Activated CD4-positive, alpha-beta T cell treated with anti-CD3 and anti-CD28 coated beads, Interleukin-2, amount 10 ng/mL, durations not matched to agents 24 days and 14 days (primary cell): ENCODE results near the gene SERPINC1. TPM values are rescaled to one million over a fixed set of nuclear protein-coding genes. Genes with fewer than 3 reads are reported as not detected.
"Not testable (repeated sequence)": the region's sequence is repeated elsewhere in the genome, so short reads cannot be mapped to it uniquely, and the experiment has no call there.

Source experiments
- DNase-seq: peaks from one replicate; pipeline ENCODE4 v3.0.0; 2022
- H3K27ac Mint-ChIP-seq: one replicate; pipeline ENCODE4 v1.8.0; 2022; ENCODE audit warnings: mild to moderate bottlenecking, mixed read lengths
- H3K27me3 Mint-ChIP-seq: one replicate; pipeline ENCODE4 v1.8.0; 2022; ENCODE audit warnings: mixed read lengths
- H3K36me3 Mint-ChIP-seq: one replicate; pipeline ENCODE4 v1.8.0; 2022; ENCODE audit warnings: low read depth, mild to moderate bottlenecking, mixed read lengths
- H3K4me1 Mint-ChIP-seq: one replicate; pipeline ENCODE4 v1.8.0; 2021; ENCODE audit warnings: mixed read lengths
- H3K4me3 Mint-ChIP-seq: one replicate; pipeline ENCODE4 v1.8.0; 2022; ENCODE audit warnings: mild to moderate bottlenecking, moderate library complexity, mixed read lengths
- H3K9me3 Mint-ChIP-seq: one replicate; pipeline ENCODE4 v1.8.0; 2021; ENCODE audit warnings: mixed read lengths
- intact Hi-C: fragments of 100-400 bp; cut with micrococcal nuclease; formaldehyde crosslinking; loops from one replicate; pipeline ENCODE4 v1.15.1; 2023
- total RNA-seq: library from RNA; stranded (reverse); gene quantifications from 2 replicates; pipeline ENCODE4 v1.2.3, GENCODE V29; 2022

Gene SERPINC1
- total RNA-seq, 1 donor from 2014 or later, result not detected

DNA sequence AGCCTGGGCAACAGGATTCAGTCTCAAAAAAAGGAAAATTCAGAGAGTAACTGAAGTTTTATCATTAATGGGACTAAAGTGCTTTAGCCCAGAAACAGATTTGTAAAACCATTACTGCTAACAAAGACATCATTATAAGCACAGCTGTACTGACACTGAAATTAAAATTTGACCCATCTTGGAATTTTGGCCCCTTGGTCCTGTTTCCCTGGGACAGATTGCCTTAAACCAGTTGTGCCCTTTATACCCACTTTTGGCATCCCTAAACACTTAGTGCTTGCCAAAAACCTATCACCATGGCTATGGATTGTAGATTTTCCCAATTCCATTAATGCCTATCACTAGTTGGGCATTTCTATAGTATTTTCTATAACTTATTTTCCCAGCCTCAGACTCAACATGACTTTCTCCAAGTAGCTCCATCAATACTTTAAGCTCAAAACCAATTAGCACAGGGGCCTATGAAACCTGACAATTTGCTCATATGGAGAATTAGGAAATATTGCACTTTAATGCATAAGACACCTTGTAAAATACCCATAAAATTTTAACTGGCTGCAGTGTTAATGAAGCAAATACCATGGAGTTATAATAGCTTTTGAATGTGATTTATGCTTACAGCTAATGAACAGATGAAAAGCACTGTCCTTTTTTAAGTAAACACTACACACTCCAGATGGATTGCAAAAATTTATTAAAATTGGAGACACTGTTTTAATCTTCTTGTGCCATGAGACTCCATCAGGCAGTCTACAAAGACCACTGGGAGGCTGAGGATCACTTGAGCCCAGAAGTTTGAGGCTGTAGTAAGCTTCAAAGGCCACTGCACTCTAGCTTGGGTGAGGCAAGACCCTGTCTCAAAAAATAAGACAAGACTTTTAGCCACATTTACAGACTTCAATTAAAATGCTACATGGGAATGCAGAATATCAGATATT, 53.6 kb downstream of the SERPINC1 start:
- Mint-ChIP-seq H3K27ac (peak overlapping the region; percentile 73), H3K36me3 (peaks cover 71% of the 10 kb centered on the region), H3K9me3 (no peaks in the 10 kb centered on the region), H3K27me3 (no peaks in the 10 kb centered on the region), H3K4me3 (peak overlapping the region; percentile 92), H3K4me1 (peaks cover 38% of the 10 kb centered on the region)
- DNase-seq, result no peak
- intact Hi-C loops, result no loop called here

DNA sequence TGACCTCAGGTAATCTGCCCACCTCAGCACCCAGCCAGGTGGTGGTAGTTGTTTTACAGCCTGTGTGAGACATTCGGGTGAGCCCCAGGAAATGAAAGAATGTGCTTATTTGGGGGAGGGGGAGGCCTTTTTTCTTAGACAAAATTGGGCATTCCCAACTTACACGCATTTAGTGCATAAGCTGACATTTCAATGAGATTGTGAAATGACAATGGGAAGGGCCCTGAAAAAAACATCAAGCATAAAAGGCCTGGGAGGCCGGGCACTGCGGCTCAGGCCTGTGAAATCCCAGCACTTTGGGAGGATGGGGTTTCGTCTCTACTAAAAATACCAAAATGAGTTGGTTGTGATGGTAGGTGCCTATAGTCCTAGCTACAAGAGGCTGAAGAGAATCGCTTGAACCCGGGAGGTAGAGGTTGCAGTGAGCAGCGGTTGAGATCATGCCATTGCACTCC, 54.3 kb downstream of the SERPINC1 start:
- Mint-ChIP-seq H3K36me3 (peaks cover 73% of the 10 kb centered on the region), H3K27me3 (no peaks in the 10 kb centered on the region), H3K27ac (peak overlapping the region; percentile 65), H3K4me1 (peaks cover 35% of the 10 kb centered on the region), H3K9me3 (no peaks in the 10 kb centered on the region), H3K4me3 (peak overlapping the region; percentile 35)
- intact Hi-C loops, result no loop called here
- DNase-seq, result no peak

GRCh38 chr1:173862146-173862768, 54.9 kb downstream of the SERPINC1 start:
- DNase-seq, H3K9me3 Mint-ChIP-seq, intact Hi-C loops, H3K27me3 Mint-ChIP-seq: not testable (repeated sequence)
- peaks cover 34% of the 10 kb centered on the region for H3K4me1 Mint-ChIP-seq
- H3K4me3 Mint-ChIP-seq, result peak overlapping the region; percentile 35
- H3K27ac Mint-ChIP-seq, result peak overlapping the region; percentile 65
- peaks cover 72% of the 10 kb centered on the region for H3K36me3 Mint-ChIP-seq

GRCh38 chr1:173861731-173862145, 55.4 kb downstream of the SERPINC1 start:
- intact Hi-C loops, result loop anchor here (1.0 kb wide), 1 partner anchor 20 kb away; no protein-coding TSS in a partner anchor

GRCh38 chr1:173860065-173860464, 57.1 kb downstream of the SERPINC1 start:
- Mint-ChIP-seq H3K27ac (no peak overlapping the region), H3K4me3 (no peak overlapping the region), H3K27me3 (no peaks in the 10 kb centered on the region), H3K9me3 (no peaks in the 10 kb centered on the region), H3K4me1 (peaks cover 20% of the 10 kb centered on the region), H3K36me3 (peaks cover 66% of the 10 kb centered on the region)
- intact Hi-C loops, result no loop called here
- no peak for DNase-seq

More at GRCh38 chr1:173861731-173862145, 55.4 kb downstream of the SERPINC1 start:
- peaks cover 67% of the 10 kb centered on the region for H3K36me3 Mint-ChIP-seq
- H3K4me3 Mint-ChIP-seq, result no peak overlapping the region
- no peak for DNase-seq
- no peaks in the 10 kb centered on the region for H3K9me3 Mint-ChIP-seq
- peaks cover 32% of the 10 kb centered on the region for H3K4me1 Mint-ChIP-seq
- no peak overlapping the region for H3K27ac Mint-ChIP-seq
- no peaks in the 10 kb centered on the region for H3K27me3 Mint-ChIP-seq

DNA sequence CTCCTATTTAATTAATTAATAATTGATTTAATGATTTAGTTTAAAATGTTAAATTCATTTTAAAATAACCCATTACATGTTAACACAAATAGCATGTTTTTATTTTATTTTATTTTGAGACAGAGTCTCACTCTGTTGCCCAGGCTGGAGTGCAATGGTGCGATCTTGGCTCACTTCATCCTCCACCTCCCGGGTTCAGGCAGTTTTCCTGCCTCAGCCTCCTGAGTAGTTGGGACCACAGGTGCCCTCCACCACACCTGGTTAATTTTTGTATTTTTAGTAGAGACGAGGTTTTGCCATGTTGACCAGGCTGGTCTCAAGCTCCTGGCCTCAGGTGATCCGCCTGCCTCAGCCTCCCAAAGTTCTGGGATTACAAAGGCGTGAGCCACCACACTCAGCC, 57.6 kb downstream of the SERPINC1 start:
- H3K27me3 Mint-ChIP-seq, H3K27ac Mint-ChIP-seq, H3K9me3 Mint-ChIP-seq, DNase-seq, H3K4me3 Mint-ChIP-seq, intact Hi-C loops: not testable (repeated sequence)
- Mint-ChIP-seq H3K4me1 (peaks cover 16% of the 10 kb centered on the region), H3K36me3 (peaks cover 64% of the 10 kb centered on the region)

- Mint-ChIP-seq H3K4me3 (no peak overlapping the region), H3K27ac (no peak overlapping the region), H3K4me1 (peaks cover 6% of the 10 kb centered on the region), H3K27me3 (no peaks in the 10 kb centered on the region), H3K36me3 (peaks cover 58% of the 10 kb centered on the region), H3K9me3 (no peaks in the 10 kb centered on the region)
- no peak for DNase-seq
- intact Hi-C loops, result no loop called here
Measured at GRCh38 chr1:173857363-173857917, 59.7 kb downstream of the SERPINC1 start.

DNA sequence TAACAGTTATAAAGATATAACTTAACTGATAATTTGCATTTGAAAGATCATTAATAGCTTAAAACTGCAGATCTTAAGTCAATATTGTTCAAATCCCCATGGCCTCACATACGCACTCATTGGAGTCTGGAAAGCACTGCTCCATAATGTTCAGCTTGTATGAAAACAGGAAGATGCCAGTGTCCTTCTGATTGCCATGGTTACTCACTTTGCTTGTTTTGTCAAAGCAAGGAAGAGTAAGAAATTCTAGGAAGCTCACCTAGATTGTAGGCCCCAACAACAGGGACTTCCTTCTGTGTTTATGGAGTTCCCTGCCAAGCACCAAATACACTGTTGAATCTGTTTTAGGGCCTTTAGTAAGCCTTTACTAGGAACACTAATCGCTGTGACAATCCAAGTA, 60.2 kb downstream of the SERPINC1 start:
- H3K4me3 Mint-ChIP-seq, result no peak overlapping the region
- H3K27me3 Mint-ChIP-seq, result no peaks in the 10 kb centered on the region
- no peak overlapping the region for H3K27ac Mint-ChIP-seq
- H3K4me1 Mint-ChIP-seq, result peaks cover 3% of the 10 kb centered on the region
- H3K9me3 Mint-ChIP-seq, result no peaks in the 10 kb centered on the region
- DNase-seq, result no peak
- intact Hi-C loops, result no loop called here
- H3K36me3 Mint-ChIP-seq, result peaks cover 58% of the 10 kb centered on the region

DNA sequence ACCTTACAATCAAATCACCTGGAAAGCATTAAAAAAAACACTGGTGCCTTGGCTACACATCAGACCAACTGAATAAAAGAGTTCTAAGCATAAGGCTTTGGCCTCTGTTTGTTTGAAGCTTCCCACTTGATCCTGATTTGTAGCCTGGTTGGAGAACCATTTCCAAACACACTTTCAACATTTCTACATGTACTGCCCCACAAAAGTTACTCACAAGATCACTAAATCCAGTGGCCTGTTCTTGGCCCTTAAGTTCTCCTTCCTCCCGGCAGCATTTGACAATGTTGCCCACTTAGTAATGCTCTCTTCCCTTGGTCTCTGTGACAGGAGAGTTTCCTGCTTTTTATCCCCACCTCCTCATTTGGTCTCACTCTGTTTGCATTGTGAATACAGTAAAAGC, 61.1 kb downstream of the SERPINC1 start:
- DNase-seq, result no peak
- no peak overlapping the region for H3K4me3 Mint-ChIP-seq
- H3K36me3 Mint-ChIP-seq, result peaks cover 59% of the 10 kb centered on the region
- no peaks in the 10 kb centered on the region for H3K27me3 Mint-ChIP-seq
- no peaks in the 10 kb centered on the region for H3K9me3 Mint-ChIP-seq
- intact Hi-C loops, result no loop called here
- peaks cover 4% of the 10 kb centered on the region for H3K4me1 Mint-ChIP-seq
- H3K27ac Mint-ChIP-seq, result peak overlapping the region; percentile 34

Other genes with a start within 250 kb of the SERPINC1 start
- not detected in 2 replicates for gene ANKRD45, start 247.5 kb downstream of the SERPINC1 start, total RNA-seq
- 15.4 and 17.1 TPM in 2 replicates for gene KLHL20, start 202.3 kb downstream of the SERPINC1 start, total RNA-seq
- 47.6 and 52.2 TPM in 2 replicates for gene DARS2, start 92.7 kb downstream of the SERPINC1 start, total RNA-seq
- 23.2 and 24.4 TPM in 2 replicates for gene CENPL, start 92.4 kb downstream of the SERPINC1 start, total RNA-seq
- gene GAS5, start 49.3 kb downstream of the SERPINC1 start, total RNA-seq, result 695 and 703 TPM in 2 replicates
- gene ZBTB37, start 48.9 kb downstream of the SERPINC1 start, total RNA-seq, result 8.7 and 9.1 TPM in 2 replicates
- gene RC3H1, start 105.0 kb upstream of the SERPINC1 start, total RNA-seq, result 41.7 and 43.3 TPM in 2 replicates
- 36.9 and 37.2 TPM in 2 replicates for gene RABGAP1L, start 242.2 kb upstream of the SERPINC1 start, total RNA-seq